ENCODE measurements around the gene MACROD1.

Gene MACROD1

DNA sequence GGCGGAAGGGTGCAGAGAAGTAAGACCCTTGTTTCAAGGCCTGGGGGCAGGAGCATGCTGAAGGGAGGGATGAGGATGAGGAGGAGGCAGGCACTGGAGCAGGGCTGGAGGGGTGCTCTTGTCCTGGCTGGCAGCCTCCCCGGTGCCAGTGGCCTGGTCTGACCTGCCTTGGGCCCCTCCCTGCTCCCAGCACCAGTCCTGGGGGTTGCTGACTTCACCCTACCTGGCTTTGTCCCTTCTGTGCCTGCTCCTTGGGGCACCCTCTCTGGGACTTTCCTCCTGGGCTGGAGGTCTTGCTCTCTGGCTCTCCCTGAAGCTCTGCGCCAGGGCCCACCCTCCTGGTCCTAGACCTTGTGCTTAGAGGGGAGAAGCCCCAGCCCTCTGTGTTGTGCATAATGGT lies 134.9 kb downstream of the MACROD1 start:
- in situ Hi-C loops (cut with MboI; ENCODE audit: low pct_unique_long_range_greater_than_20kb, low sequenced_read_pairs, unreplicated experiment) = no loop called here
- no peak for TF ChIP-seq CTCF (IDR thresholded peaks at IDR 0.05; ENCODE audit: extremely low read depth, insufficient read depth, missing control alignments)
- no peak for DNase-seq (ENCODE audit: low spot score)

GRCh38 chr11:64029773-64030172 lies 136.1 kb downstream of the MACROD1 start:
- DNase-seq (ENCODE audit: low spot score) = no peak
- in situ Hi-C loops (cut with MboI; ENCODE audit: low pct_unique_long_range_greater_than_20kb, low sequenced_read_pairs, unreplicated experiment) = no loop called here
- TF ChIP-seq CTCF (IDR thresholded peaks at IDR 0.05; ENCODE audit: extremely low read depth, insufficient read depth, missing control alignments) = no peak

DNA sequence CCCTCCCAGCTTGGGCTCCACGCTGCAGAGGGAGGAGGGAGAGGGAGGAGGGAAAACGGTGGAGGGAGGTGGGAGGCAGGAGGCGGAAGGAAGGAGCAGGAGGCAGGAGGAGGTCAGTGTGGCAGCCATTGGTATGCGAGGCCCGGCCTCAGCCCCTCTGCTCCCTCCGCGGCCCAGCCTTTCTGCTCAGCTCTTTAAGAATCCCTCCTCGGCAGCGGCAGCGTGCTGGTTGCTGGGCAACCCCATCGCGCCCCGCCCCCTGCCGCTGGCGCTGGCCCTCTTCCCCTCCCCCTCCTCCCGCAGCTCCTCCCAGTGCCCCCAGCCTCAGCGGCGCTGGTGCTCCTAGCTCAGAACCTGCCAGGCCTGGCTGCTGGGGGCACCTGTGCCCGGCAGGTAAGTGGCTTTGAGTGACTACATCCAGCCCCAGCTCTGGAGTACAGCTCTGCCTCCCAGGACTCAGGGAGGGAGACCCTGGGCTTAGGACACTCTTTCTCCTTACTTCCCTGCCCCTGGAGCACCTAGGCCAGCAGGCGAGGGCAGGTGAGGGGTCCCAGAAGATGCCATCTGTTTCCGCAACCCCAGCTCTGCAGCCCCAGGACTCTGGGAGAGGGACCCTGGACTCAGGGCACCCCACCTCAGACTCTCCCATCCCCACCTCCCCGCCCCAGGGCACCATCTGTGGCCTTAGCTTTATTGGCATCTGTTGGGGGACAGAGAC lies 137.4 kb downstream of the MACROD1 start:
- DNase-seq (ENCODE audit: low spot score) = no peak
- TF ChIP-seq CTCF (IDR thresholded peaks at IDR 0.05; ENCODE audit: extremely low read depth, insufficient read depth, missing control alignments) = no peak
- in situ Hi-C loops (cut with MboI; ENCODE audit: low pct_unique_long_range_greater_than_20kb, low sequenced_read_pairs, unreplicated experiment) = no loop called here

DNA sequence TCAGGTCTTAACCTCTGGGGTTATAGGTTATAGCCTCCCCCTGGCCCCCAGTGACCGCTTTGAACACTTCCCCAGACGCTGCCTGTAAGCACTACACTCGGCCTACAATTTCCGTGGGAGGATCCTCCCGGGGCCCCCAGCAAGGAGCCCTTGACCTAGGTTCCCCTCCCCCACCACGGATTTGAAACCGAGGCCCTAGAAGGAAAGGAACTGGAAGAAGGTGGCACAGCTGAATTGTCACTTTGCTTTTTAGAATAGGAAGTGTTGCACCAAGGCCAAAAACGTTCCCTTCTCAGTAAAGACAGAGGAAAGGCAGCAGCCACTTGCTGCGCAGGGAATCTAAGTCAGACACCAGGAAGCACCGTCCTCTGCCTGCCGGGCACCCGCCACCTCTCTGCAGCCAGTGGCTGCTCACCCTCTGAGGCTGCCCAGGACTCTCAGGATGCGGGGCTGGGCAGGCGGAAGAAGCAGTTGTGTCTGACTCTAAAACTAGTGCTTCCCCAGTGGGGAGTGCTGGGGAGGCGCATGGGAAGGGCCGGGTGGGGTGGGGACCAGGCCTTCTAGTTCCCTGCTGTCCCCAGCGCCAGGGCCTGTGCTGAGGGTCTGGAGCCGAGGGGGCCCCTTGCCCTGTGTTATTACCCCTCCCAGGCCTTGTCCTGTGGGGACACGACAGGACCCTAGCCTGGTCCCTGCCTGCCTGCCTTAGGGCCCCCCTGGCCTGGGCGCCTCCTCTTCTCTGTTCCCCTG lies 138.1 kb downstream of the MACROD1 start:
- in situ Hi-C loops (cut with MboI; ENCODE audit: low pct_unique_long_range_greater_than_20kb, low sequenced_read_pairs, unreplicated experiment) = no loop called here
- DNase-seq (ENCODE audit: low spot score) = no peak

DNA sequence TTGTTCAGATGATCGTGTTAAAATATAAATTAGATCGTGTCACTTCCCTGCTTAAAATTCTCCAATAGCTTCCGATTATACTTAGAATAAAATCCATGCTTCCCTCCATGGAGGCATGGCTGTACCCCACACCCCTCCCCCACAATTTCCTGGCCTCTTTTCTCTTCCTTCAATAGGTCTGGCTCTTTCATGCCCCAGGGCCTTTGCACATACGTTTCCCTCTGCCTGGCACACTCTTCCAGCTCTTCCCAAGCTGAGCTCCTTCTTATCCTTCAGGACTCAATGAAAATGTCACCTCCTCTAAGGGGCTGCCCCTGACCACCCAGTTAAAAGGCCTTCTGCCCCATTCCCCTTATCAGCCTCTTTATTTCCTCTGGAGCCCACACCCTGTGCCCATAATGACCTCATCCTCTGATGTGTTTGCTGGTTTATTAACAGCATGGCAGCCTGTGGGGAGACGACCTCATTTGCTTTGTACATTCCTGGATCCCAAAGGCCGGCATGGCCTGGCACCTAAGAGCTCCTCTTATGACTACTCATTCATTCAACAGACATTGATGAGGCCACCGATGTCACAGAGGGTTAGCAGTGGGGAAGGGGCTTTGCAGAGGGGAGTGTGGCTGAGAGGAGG lies 139.2 kb downstream of the MACROD1 start:
- in situ Hi-C loops (cut with MboI; ENCODE audit: low pct_unique_long_range_greater_than_20kb, low sequenced_read_pairs, unreplicated experiment) = no loop called here
- no peak for DNase-seq (ENCODE audit: low spot score)
- TF ChIP-seq CTCF (IDR thresholded peaks at IDR 0.05; ENCODE audit: extremely low read depth, insufficient read depth, missing control alignments) = no peak

More for the DNA sequence above, 138.1 kb downstream of the MACROD1 start:
- no peak for TF ChIP-seq CTCF (IDR thresholded peaks at IDR 0.05; ENCODE audit: extremely low read depth, insufficient read depth, missing control alignments)

DNA sequence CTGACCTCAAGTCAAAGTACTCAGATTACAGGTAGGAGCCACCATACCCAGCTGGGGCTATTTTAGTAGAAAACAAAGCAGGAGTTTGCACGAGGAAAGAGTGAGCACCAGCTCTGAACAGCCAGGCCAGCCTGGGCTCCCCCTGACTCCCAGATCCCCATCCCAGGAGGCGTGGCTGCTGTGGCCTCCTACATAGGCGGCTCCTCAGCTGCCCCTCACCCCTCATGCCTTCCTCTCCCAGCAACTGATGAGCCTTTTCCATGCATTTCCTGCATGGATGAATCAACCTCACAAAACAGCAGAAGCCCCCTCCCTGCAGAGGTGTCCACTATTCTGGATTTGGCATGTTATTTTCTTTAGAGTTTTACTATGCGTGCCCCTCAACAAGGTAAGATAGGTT lies 140.7 kb downstream of the MACROD1 start:
- in situ Hi-C loops (cut with MboI; ENCODE audit: low pct_unique_long_range_greater_than_20kb, low sequenced_read_pairs, unreplicated experiment) = no loop called here
- DNase-seq (ENCODE audit: low spot score) = no peak
- no peak for TF ChIP-seq CTCF (IDR thresholded peaks at IDR 0.05; ENCODE audit: extremely low read depth, insufficient read depth, missing control alignments)
